ENCODE data around the gene HLA-C. TPM values are rescaled to one million over a fixed set of nuclear protein-coding genes. Genes with fewer than 3 reads are reported as not detected.

HLA-C gene
- total RNA-seq (2011; cell fraction: chromatin; rRNA removed; ENCODE audit: low replicate concordance): 1.8 and 3.2 TPM in 2 replicates
- 2.8 and 4.5 TPM in 2 replicates for total RNA-seq (2011; cell fraction: nucleolus; rRNA removed)
- total RNA-seq (2011; cell fraction: nucleoplasm; rRNA removed): 2.6 and 5.0 TPM in 2 replicates
- total RNA-seq (2014; rRNA removed) (1.7 and 2.4 TPM in 2 replicates), total RNA-seq (2014; rRNA removed; fragmentation: Illumina TruSeq; extraction: Trizol) (0.36 and 0.51 TPM in 2 replicates), total RNA-seq (2015; rRNA removed; fragmentation: Illumina TruSeq; extraction: Trizol) (0.57 and 1.0 TPM in 2 replicates), total RNA-seq (2021) (4.9 and 5.3 TPM in 2 replicates), polyA plus RNA-seq (2011; rRNA removed) (0.83 and 1.7 TPM in 2 replicates), polyA plus RNA-seq (2014; fragmentation: Illumina TruSeq; extraction: Trizol) (1.1 and 1.2 TPM in 2 replicates), polyA plus RNA-seq (2014; fragmentation: Nextera tagmentation; extraction: Ambion mirVana) (under 1 TPM; 0.23 to 0.25 TPM), polyA plus RNA-seq (2014; rRNA removed) (1.4 and 2.4 TPM in 2 replicates), polyA minus RNA-seq (2011; rRNA and poly(A)+ RNA removed) (0.42 and 0.51 TPM in 2 replicates), Bru-seq, nascent RNA (percentile 36 among the genes with signal in this experiment), BruChase-seq, experiment 1, labeled RNA remaining after a 2-hour chase (percentile 32 among the genes with signal in this experiment), BruChase-seq, experiment 2, labeled RNA remaining after a 6-hour chase (percentile 32 among the genes with signal in this experiment)
- polyA plus RNA-seq (2011; cell fraction: cytosol; rRNA removed): 0.47 and 1.8 TPM in 2 replicates
- polyA plus RNA-seq (2011; cell fraction: nucleus; rRNA removed): 1.7 and 6.2 TPM in 2 replicates
- polyA plus RNA-seq (2012): 2.6 and 4.8 TPM in 2 replicates
- polyA minus RNA-seq (2011; cell fraction: cytosol; rRNA and poly(A)+ RNA removed): 2.6 and 6.4 TPM in 2 replicates
- 0.40 and 0.56 TPM in 2 replicates for polyA minus RNA-seq (2011; cell fraction: nucleus; rRNA and poly(A)+ RNA removed)
- long read RNA-seq, experiment 1, transcript HLA-C-201 (8 exons, 1,536 nt): major isoform, 5 of 14 reads
- long read RNA-seq, experiment 1, partial matches to known transcripts: 5 of 14 reads
- long read RNA-seq, experiment 1, other reads (novel, unspliced or antisense): 0 of 14 reads
- long read RNA-seq, experiment 2, partial matches to known transcripts: 1 of 3 reads
- long read RNA-seq, experiment 2, other reads (novel, unspliced or antisense): 1 of 3 reads
- long read RNA-seq, experiment 3, transcript HLA-C-201 (8 exons, 1,536 nt): major isoform, 6 of 9 reads
- long read RNA-seq, experiment 3, partial matches to known transcripts: 1 of 9 reads
- long read RNA-seq, experiment 3, other reads (novel, unspliced or antisense): 2 of 9 reads

DNA sequence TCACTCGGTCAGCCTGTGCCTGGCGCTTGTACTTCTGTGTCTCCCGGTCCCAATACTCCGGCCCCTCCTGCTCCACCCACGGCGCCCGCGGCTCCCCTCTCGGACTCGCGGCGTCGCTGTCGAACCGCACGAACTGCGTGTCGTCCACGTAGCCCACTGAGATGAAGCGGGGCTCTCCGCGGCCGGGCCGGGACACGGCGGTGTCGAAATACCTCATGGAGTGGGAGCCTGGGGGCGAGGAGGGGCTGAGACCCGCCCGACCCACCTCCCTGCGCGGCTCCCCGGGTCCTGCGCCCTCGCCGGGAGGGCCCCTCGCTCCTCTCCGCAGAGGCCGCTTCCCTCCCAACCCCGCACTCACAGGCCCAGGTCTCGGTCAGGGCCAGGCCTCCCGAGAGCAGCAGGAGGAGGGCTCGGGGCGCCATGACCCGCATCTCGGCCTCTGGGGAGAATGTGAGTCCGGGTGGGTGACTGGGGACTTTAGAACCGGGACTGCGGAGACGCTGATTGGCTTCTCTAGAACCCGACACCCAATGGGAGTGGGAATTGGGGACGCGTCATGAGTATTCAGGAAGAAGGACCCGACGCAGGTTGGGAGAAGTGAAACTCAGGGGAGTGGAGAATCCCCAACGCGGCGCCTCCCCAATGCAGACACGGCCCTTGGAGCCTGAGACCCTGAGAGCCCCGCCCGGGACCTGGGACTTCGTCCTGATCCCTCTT lies at the start of gene HLA-C:
Gene HLA-C, minus strand, starts transcription at position 452 of the 717 bp plus-strand sequence. Its CDS starts 21 bp downstream, at position 431.
- CTCF ChIA-PET (ENCODE audit: low intra/inter-chr PET ratio): no interaction called here
- Histone ChIP-seq H2AFZ (ENCODE audit: low read depth, low read length) (peak within 1 kb of the TSS; percentile 60), H3K4me1 (replicated peaks in 1 of 2; ENCODE audit: control insufficient read depth in 2 of 2, insufficient read depth in 2 of 2, low read length in 2 of 2) (peaks cover 0 to 10% of the 10 kb centered on the region in 2 experiments; a peak in 2 of 5 replicates), H3K36me3 (ENCODE audit: control insufficient read depth, insufficient read depth, low read length) (no peaks in the 10 kb centered on the region), H3K9ac (ENCODE audit: insufficient read depth in 1 of 2, low read depth in 2 of 2, low read length in 2 of 2) (no peak within 1 kb of the TSS; a peak in 1 of 4 replicates), H3K9me3 (replicated peaks; ENCODE audit: control insufficient read depth, insufficient read depth, low read depth, low read length) (no peaks in the 10 kb centered on the region), H3K9me1 (ENCODE audit: control insufficient read depth, insufficient read depth, low read length) (no peaks in the 10 kb centered on the region), H3K79me2 (ENCODE audit: control insufficient read depth, insufficient read depth, low read length) (no peaks in the 10 kb centered on the region), H4K20me1 (replicated peaks; ENCODE audit: control insufficient read depth, insufficient read depth, low read length) (no peaks in the 10 kb centered on the region), H3K4me3 (peak within 1 kb of the TSS; percentile 29), H3K4me2 (ENCODE audit: insufficient read depth, low read length) (peak within 1 kb of the TSS; percentile 24), H3K27ac (ENCODE audit: extremely low read depth, low read depth, low read length) (no peak within 1 kb of the TSS), H3K27me3 (ENCODE audit: control insufficient read depth in 2 of 2, insufficient read depth in 2 of 2, low read length in 2 of 2) (peaks cover 3 to 16% of the 10 kb centered on the region in 2 experiments; a peak in 4 of 5 replicates)
- peak; percentile 52 to 83 (median 62) for DNase-seq (ENCODE audit: extremely low read depth in 1 of 4, low spot score in 3 of 4)
- intact Hi-C loops (cut with micrococcal nuclease) (loop anchor here (2.0 kb wide), 1 partner anchor 85 kb away; the partner anchor contains the start of gene HLA-B), in situ Hi-C loops (cut with MboI) (no loop called here)
- POLR2A ChIA-PET: no interaction called here
- ATAC-seq: peak; percentile 98
- no TSS peak for BruUV-seq (replicated peaks)
- peak; percentile 69 for FAIRE-seq
- WGBS (ENCODE audit: insufficient coverage, low coverage, missing lambda C conversion rate): 3% methylated on average over 50 of the region's 62 CpGs
- TF ChIP-seq, protein P1, sequence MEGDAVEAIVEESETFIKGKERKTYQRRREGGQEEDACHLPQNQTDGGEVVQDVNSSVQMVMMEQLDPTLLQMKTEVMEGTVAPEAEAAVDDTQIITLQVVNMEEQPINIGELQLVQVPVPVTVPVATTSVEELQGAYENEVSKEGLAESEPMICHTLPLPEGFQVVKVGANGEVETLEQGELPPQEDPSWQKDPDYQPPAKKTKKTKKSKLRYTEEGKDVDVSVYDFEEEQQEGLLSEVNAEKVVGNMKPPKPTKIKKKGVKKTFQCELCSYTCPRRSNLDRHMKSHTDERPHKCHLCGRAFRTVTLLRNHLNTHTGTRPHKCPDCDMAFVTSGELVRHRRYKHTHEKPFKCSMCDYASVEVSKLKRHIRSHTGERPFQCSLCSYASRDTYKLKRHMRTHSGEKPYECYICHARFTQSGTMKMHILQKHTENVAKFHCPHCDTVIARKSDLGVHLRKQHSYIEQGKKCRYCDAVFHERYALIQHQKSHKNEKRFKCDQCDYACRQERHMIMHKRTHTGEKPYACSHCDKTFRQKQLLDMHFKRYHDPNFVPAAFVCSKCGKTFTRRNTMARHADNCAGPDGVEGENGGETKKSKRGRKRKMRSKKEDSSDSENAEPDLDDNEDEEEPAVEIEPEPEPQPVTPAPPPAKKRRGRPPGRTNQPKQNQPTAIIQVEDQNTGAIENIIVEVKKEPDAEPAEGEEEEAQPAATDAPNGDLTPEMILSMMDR (IDR thresholded peaks at IDR 0.05 in 2 of 3, conservative IDR thresholded peaks at IDR 0.05 in 1 of 3; ENCODE audit: insufficient read depth in 2 of 3, low read depth in 1 of 3, low read length in 3 of 3): 0 out of 6 replicates have a peak, but pooled peaks of 1 of the 3 experiments have one; percentile 4
- TF ChIP-seq SAFB (IDR thresholded peaks at IDR 0.05; ENCODE audit: borderline replicate concordance, low read depth, low read length): peak; percentile 38; the same call in 1 of the 2 replicates
- peak in 1 of 2 experiments; percentile 49; a peak in 1 of 4 replicates for TF ChIP-seq NRF1 (conservative IDR thresholded peaks at IDR 0.05 in 1 of 2, IDR thresholded peaks at IDR 0.05 in 1 of 2)
- no peak for TF ChIP-seq NCOA4 (IDR thresholded peaks at IDR 0.05; ENCODE audit: partially characterized antibody)
- peak; percentile 71 for TF ChIP-seq CREB1 (IDR thresholded peaks at IDR 0.05)
- TF ChIP-seq CREB1 (CRISPR knock-in tag; IDR thresholded peaks at IDR 0.05): peak; percentile 75
- peak; percentile 30 for TF ChIP-seq NFYB (IDR thresholded peaks at IDR 0.05; ENCODE audit: extremely low read depth, insufficient read length)
- peak; percentile 95 for TF ChIP-seq RFX5 (IDR thresholded peaks at IDR 0.05; ENCODE audit: low read depth, low read length)
- no peak for TF ChIP-seq ATF1 (CRISPR knock-in tag; IDR thresholded peaks at IDR 0.05)
- TF ChIP-seq ATF1 (tag; IDR thresholded peaks at IDR 0.05): peak; percentile 79
- no peak for TF ChIP-seq TEAD4 (IDR thresholded peaks at IDR 0.05; ENCODE audit: low read length)
- no peak for TF ChIP-seq TEAD4 (CRISPR knock-in tag; IDR thresholded peaks at IDR 0.05; ENCODE audit: borderline replicate concordance)
- TF ChIP-seq, protein P2, sequence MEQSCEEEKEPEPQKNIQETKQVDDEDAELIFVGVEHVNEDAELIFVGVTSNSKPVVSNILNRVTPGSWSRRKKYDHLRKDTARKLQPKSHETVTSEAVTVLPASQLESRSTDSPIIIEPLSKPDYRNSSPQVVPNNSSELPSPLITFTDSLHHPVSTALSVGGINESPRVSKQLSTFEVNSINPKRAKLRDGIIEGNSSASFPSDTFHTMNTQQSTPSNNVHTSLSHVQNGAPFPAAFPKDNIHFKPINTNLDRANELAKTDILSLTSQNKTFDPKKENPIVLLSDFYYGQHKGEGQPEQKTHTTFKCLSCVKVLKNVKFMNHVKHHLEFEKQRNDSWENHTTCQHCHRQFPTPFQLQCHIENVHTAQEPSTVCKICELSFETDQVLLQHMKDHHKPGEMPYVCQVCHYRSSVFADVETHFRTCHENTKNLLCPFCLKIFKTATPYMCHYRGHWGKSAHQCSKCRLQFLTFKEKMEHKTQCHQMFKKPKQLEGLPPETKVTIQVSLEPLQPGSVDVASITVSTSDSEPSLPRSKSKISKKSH (CRISPR knock-in tag; IDR thresholded peaks at IDR 0.05): no peak
- TF ChIP-seq FOS (IDR thresholded peaks at IDR 0.05; ENCODE audit: extremely low read depth, insufficient read length): peak; percentile 48
